ENCODE data around the gene PDLIM5.

- no peak for TF ChIP-seq POLR2AphosphoS5 (IDR thresholded peaks at IDR 0.05; ENCODE audit: low read depth, low read length)
- TF ChIP-seq POLR2A (IDR thresholded peaks at IDR 0.05; ENCODE audit: low read depth, low read length), result no peak
These were observed 2.7 kb downstream of the PDLIM5 start for GRCh38 chr4:94454405-94454804.

Data from GM12892 (cell line).